Measurements from ENCODE around the gene PPP6R2.

The PPP6R2 gene

DNA sequence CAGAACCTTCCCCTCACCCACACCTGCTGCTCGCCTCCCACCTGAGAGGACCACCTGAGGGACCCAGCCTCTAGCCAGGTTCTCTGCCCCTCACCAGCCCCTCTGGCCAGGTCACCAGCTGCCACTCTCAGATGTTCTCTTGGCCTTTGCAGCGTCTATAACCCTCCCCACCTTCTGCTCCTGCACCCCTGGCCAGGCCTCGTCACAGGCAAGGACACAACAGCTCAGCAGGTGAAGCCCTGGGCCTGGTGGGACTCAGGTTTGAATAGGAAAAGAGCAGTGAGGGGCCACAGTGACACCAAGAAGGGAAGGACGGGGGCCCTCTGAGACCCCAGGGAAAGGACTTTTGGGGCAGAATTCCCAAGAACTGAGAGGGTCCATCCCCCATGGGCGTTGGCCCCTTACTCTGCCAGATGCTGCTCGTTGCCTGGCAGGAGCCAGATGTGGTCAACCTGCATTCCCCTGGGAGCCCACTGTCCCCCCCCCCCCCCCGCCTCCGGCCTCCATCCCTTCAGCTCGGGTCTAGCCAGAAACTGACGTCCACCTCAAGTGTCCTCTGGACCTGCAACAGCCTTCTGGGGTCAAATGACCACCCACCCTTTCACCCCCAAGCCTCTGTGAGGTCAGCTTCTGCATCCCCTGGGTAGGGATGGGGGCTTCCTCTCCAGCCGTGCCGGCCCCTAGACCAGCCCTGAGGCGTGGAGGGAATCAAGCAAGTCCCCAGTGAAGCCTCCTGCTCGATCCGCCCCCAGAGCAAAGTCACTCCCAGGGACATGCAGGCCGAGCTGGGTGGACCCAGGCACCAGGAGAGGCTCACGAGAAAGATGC lies 103.0 kb downstream of the PPP6R2 start:
- TF ChIP-seq, protein P1, sequence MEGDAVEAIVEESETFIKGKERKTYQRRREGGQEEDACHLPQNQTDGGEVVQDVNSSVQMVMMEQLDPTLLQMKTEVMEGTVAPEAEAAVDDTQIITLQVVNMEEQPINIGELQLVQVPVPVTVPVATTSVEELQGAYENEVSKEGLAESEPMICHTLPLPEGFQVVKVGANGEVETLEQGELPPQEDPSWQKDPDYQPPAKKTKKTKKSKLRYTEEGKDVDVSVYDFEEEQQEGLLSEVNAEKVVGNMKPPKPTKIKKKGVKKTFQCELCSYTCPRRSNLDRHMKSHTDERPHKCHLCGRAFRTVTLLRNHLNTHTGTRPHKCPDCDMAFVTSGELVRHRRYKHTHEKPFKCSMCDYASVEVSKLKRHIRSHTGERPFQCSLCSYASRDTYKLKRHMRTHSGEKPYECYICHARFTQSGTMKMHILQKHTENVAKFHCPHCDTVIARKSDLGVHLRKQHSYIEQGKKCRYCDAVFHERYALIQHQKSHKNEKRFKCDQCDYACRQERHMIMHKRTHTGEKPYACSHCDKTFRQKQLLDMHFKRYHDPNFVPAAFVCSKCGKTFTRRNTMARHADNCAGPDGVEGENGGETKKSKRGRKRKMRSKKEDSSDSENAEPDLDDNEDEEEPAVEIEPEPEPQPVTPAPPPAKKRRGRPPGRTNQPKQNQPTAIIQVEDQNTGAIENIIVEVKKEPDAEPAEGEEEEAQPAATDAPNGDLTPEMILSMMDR (IDR thresholded peaks at IDR 0.05): no peak

DNA sequence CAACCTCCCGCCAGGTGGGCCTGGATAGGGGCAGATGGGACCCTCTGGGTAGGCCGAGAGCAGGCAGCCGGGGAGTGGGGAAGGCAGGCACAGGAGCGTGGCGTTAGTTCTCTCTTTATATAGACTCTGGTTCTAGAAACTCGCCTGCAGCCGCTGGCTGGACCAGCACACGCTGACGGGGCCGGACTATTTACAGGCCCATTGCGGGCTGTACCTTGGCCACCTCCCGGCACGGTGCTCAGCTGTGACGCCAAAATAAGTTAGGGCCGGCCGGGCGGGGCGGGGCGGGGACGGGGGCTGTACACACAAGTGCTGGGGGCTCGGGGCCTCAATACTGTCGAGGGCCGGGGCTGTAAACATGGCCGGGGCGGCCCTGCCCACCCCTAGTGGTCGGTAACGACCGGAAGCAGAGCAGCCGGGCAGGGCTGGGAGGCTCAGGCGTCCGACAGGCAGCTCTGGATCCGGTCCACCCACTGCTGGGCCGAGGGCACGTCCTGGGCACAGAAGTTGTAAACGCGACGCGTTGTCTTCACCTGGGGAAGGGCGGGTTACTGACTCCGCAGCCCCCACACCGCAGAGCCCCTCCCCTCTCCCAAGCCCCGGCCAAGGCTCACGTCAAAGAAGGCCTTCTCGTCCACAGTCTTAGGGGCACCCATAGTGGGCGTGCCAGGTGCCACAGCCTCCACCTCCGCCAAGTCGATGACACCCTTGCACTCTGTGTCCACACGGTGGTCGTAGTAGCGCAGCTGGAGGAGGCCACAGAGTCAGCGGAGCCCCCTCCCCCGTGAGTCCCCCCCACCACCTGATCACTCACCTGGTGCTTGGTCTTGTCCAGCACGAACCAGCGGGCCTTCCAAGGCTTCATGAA lies 103.8 kb downstream of the PPP6R2 start:
- TF ChIP-seq, protein P1 (IDR thresholded peaks at IDR 0.05): no peak

DNA sequence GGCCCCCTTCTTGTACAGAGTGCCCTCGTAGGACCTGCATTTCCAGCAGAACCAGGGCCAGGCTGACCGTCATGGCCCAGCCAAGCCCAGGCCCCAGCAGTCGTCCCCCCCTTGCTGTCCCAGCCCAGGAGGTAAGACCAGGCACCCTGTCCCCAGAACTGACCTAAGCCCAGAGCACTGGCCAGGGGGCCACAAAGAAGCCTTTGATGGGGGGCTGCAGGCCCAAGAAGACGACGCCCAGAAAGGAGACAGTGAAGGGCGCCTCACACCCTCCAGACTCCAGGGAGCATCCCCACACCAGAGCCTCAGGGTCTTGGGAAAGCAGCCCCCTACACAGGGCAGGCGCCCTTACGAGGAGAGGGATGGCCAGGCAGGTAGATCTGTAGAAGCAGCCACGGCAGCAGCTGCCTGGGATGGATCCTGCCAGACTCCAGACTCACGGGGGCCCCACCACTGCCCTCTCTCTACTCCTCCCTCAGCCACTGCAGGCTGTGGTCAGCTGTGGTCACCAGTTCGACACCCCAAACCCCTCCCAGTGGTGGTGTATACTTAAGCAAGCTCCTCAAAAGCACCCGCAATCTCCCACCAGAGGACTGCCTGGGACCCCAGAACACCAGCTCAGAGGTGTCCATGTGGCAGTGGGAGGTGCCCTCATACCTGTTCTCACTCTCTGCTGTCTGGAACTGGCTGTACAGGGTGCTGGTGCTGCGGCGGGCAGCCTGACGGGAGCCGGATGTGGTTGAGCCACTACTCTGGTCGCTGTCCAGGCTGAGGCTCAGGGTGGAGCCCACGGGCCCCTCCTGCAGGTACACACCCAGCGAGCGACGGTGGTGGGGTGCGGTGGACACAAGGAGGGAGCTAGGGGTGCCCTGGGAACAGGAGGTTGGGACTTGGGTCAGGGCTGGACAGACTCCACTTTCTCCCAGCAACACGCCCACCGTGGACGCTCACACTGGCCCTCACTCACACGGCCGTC lies 104.7 kb downstream of the PPP6R2 start:
- TF ChIP-seq, protein P1 (IDR thresholded peaks at IDR 0.05): no peak

DNA sequence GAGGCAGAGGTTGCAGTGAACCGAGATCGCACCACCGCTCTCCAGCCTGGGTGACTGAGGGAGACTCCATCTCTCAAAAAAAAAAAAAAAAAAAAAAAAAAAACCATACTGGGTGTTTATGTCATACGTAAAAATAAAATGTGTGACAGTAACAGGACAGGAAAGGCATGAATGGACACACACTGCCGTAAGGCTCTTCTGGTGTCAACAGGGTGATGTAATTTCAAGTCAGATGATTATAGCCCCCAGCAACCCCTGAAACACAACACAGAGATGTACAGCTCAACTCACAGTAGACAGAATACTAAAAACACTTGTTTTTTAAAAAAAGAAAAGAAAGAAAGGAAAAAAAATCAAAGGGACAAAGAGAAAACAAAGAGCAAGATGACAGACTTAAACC lies 109.5 kb downstream of the PPP6R2 start:
- TF ChIP-seq, protein P1 (IDR thresholded peaks at IDR 0.05): no peak

DNA sequence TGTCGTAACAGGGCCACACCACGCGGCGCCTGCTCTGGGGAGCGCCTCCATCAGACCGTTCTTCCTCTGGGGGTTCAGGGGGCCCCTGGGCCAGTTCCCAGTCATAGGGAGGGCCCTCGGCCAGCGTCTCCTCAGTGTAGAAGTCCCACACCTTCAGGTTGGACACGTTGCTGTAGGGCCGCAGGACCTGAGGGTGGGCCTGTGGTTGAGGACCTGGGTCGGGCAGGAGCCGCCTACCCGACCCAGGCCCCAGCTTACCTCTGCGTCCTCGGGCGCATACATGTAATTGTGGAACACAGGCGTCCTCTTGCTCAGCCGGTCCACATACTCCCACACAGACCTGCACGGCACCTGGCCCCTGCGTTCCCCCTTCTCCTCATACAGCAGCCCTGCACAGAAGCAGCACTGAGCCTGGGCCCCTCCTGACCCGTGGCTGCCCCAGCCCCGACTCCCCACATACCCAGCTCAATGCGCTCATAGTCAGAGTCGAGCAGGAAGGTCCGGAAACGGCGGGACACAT lies 111.5 kb downstream of the PPP6R2 start:
- TF ChIP-seq, protein P1 (IDR thresholded peaks at IDR 0.05): no peak

DNA sequence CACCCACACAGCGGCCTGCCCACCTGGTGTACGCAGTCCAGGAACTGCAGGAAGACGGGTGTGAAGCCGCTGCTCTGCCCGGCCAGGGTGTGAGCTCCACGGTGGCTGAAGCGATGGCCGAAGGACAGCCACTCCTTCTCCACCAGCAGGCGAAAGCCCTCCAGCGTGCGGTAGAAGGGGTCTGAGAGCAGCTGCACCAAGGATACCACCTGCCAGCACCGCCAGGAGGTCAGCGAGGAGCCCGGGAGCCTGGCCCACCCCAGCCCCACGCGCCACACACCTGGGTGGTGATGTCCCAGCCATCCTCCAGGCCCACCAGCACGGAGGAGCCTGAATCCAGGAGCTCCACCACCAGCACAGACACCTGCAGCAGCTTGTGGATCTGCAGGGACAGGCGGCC lies 112.1 kb downstream of the PPP6R2 start:
- TF ChIP-seq, protein P1 (IDR thresholded peaks at IDR 0.05): no peak

DNA sequence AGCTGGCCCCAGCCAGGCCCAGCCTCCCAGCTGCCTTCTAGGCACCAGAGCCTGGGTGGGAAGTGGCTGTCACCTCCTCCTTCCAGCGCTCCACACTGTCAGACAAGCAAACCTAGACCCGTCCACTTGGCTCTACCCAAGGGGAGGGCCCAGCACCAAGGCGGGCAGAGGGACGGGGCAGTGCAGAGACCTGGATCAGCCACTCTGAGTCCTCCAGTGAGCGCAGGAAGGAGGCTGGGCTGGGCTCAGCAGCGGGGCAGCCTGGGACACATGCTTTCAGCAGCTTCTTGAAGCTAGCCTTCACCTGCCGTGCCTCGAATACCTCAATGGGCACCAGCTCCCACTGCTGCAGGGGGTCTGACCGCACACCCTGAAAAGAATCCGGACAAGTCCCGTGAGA lies 112.9 kb downstream of the PPP6R2 start:
- TF ChIP-seq, protein P1 (IDR thresholded peaks at IDR 0.05): no peak
